T-cell (primary cell): ENCODE measurements around the gene STAT4. TPM values are rescaled to one million over a fixed set of nuclear protein-coding genes. Genes with fewer than 3 reads are reported as not detected.

Experiments used
- ATAC-seq, 4 experiments: fragments of 200-7000 bp in 3 of 4; fragments of 150-1000 bp in 1 of 4; cut with Tn5 transposase; replicated peaks in 1 of 4; 1 replicate in 3 of 4; 2 replicates in 1 of 4; pipeline ENCODE4 v1.10.0; 2021; ENCODE audit warnings: moderate library complexity in 3 of 4, mild to moderate bottlenecking in 2 of 4, moderate number of reproducible peaks in 1 of 4
- CTCF ChIA-PET, 2 donors: fragments of 300-600 bp; sonication (Branson Sonifier 250); formaldehyde crosslinking; loops; one replicate each; lab custom pipeline; 2022; ENCODE audit warnings: antibody characterized with exemption in 2 of 2; lab: Charles Lee
- POLR2A ChIA-PET, 2 donors: fragments of 300-600 bp; sonication (Branson Sonifier 250); formaldehyde crosslinking; loops; one replicate each; lab custom pipeline; 2022; ENCODE audit warnings: antibody characterized with exemption in 2 of 2; lab: Charles Lee
- DNase-seq, 35 experiments: peaks; one replicate each; pipeline versions ENCODE4 v3.0.0 to v3.0.0-alpha.2; 2013 to 2023
- H3K27ac ChIP-seq: one replicate; pipeline ENCODE4 v1.5.1; 2013; ENCODE audit warnings: low read length
- H3K27me3 ChIP-seq, 2 experiments: replicated peaks in 1 of 2; 1 replicate in 1 of 2; 2 replicates in 1 of 2; pipeline versions ENCODE4 v1.6.1 to v1.7.0; 2013; ENCODE audit warnings: low read length in 1 of 2, mixed read lengths in 1 of 2; ENCODE audit not compliant: control insufficient read depth in 2 of 2, insufficient read depth in 2 of 2; ENCODE audit errors: extremely low read depth in 1 of 2
- H3K36me3 ChIP-seq, 2 donors: 1 replicate in 1 of 2; 2 replicates in 1 of 2; pipeline versions ENCODE4 v1.6.1 to v1.7.0; 2013; ENCODE audit warnings: low read length in 1 of 2; ENCODE audit not compliant: control insufficient read depth in 2 of 2, insufficient read depth in 1 of 2; ENCODE audit errors: extremely low read depth in 1 of 2
- H3K4me1 ChIP-seq, 2 experiments: 1 replicate in 1 of 2; 2 replicates in 1 of 2; pipeline versions ENCODE4 v1.6.1 to v1.7.0; 2013; ENCODE audit warnings: low read length in 2 of 2, mixed read lengths in 1 of 2; ENCODE audit not compliant: insufficient read depth in 2 of 2, control insufficient read depth in 1 of 2; ENCODE audit errors: extremely low read depth in 1 of 2
- H3K4me3 ChIP-seq, 2 donors: 1 replicate in 1 of 2; 2 replicates in 1 of 2; pipeline versions ENCODE4 v1.5.1 to v1.7.0; 2013; ENCODE audit warnings: mild to moderate bottlenecking in 2 of 2, low read length in 1 of 2, moderate library complexity in 1 of 2; ENCODE audit not compliant: control insufficient read depth in 1 of 2; ENCODE audit errors: extremely low read depth in 1 of 2
- H3K9me3 ChIP-seq: 2 replicates; pipeline ENCODE4 v1.7.0; 2013
- H3K27ac Mint-ChIP-seq, 2 donors: one replicate each; pipeline ENCODE4 v1.8.0; 2020 to 2021; ENCODE audit warnings: mild to moderate bottlenecking in 2 of 2, mixed read lengths in 2 of 2
- H3K27me3 Mint-ChIP-seq, 2 donors: one replicate each; pipeline ENCODE4 v1.8.0; 2021 to 2022; ENCODE audit warnings: mixed read lengths in 2 of 2
- H3K36me3 Mint-ChIP-seq: one replicate; pipeline ENCODE4 v1.8.0; 2021; ENCODE audit warnings: mixed read lengths
- H3K4me1 Mint-ChIP-seq, 3 donors: one replicate each; pipeline ENCODE4 v1.8.0; 2020 to 2022; ENCODE audit warnings: mixed read lengths in 3 of 3, mild to moderate bottlenecking in 1 of 3
- H3K4me3 Mint-ChIP-seq, 3 donors: one replicate each; pipeline ENCODE4 v1.8.0; 2020 to 2022; ENCODE audit warnings: mild to moderate bottlenecking in 3 of 3, mixed read lengths in 3 of 3, moderate library complexity in 3 of 3
- H3K9me3 Mint-ChIP-seq, 3 donors: one replicate each; pipeline ENCODE4 v1.8.0; 2020 to 2022; ENCODE audit warnings: mixed read lengths in 3 of 3
- WGBS: methylation state at CpG from one replicate; pipeline ENCODE4 v1.1.5; 2013; ENCODE audit warnings: missing lambda C conversion rate; ENCODE audit not compliant: insufficient coverage; 5-methylcytosine and 5-hydroxymethylcytosine counted together
- total RNA-seq, 35 experiments: library from RNA in 6 of 35; stranded (reverse) in 6 of 35; fragments of 120-200 nt in 1 of 35; gene quantifications; one replicate each; pipeline versions ENCODE4 v1.2.1 to v1.2.4 and lab custom pipeline; 2013 to 2026

The STAT4 gene
- total RNA-seq, 5 donors from 2014 or later (not counting 1 experiment from before 2014, with no cell fraction given), result 79.5 to 141 (median 91.7) TPM

DNA sequence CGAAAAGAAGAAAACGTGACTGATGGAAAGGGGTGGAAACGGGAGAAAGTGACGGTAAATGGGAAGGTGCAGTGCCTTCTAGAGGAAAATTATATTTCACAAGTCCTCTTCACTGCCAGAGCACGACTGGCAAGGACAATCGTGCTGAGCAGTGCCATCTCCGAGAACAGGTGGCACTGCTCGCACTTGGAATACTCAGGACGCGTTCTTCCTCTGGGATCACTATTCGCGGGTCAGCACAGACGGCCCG is 137.2 kb downstream of the STAT4 start:
- no peaks in the 10 kb centered on the region for H3K27me3 ChIP-seq
- H3K27ac Mint-ChIP-seq, result no peak overlapping the region
- H3K4me1 Mint-ChIP-seq, result peaks cover 40 to 55% (median 46%) of the 10 kb centered on the region in 3 donors
- H3K4me3 Mint-ChIP-seq, result no peak overlapping the region
- ChIA-PET POLR2A (interaction anchor here in 1 of 2 donors (0.5 to 1.9 kb wide), 5 partner anchors 9 to 1234 kb away, joined by 3 to 14 read pairs (median 3); partner anchors contain the start of gene STAT4), CTCF (interaction anchor here in 1 of 2 donors (1.2 to 1.6 kb wide), 2 partner anchors 12 to 25 kb away, joined by 4 to 7 read pairs; no protein-coding TSS in a partner anchor)
- DNase-seq, result no peak
- peaks cover 39 to 45% of the 10 kb centered on the region in 2 experiments for H3K4me1 ChIP-seq
- H3K27ac ChIP-seq, result peak overlapping the region; percentile 97
- 0% methylated on average over 10 of the region's 14 CpGs for WGBS
- H3K9me3 Mint-ChIP-seq, result peaks cover 0 to 2% (median 0%) of the 10 kb centered on the region in 3 donors
- H3K36me3 Mint-ChIP-seq, result peaks cover 19% of the 10 kb centered on the region
- peak overlapping the region; percentile 78 to 99 for H3K4me3 ChIP-seq
- H3K36me3 ChIP-seq, result peaks cover 0 to 18% of the 10 kb centered on the region in 2 donors
- peak in 1 of 4 experiments; percentile 21 for ATAC-seq
- no peaks in the 10 kb centered on the region for H3K27me3 Mint-ChIP-seq
- no peaks in the 10 kb centered on the region for H3K9me3 ChIP-seq

GRCh38 chr2:191012845-191013681 is 137.7 kb downstream of the STAT4 start:
- Histone ChIP-seq H3K4me1 (peaks cover 43 to 46% of the 10 kb centered on the region in 2 experiments), H3K27ac (peak overlapping the region; percentile 97), H3K9me3 (no peaks in the 10 kb centered on the region), H3K27me3 (no peaks in the 10 kb centered on the region), H3K4me3 (peak overlapping the region; percentile 78 to 99), H3K36me3 (peaks cover 0 to 23% of the 10 kb centered on the region in 2 donors)
- no peak overlapping the region for H3K27ac Mint-ChIP-seq
- DNase-seq (peak in 1 of 35 experiments; percentile 42), ATAC-seq (peak; percentile 2 to 25 (median 14))
- POLR2A ChIA-PET, result interaction anchor here (0.5 to 1.9 kb wide), 18 partner anchors 8 to 1234 kb away, joined by 3 to 14 read pairs (median 4); partner anchors contain the start of gene GLS (in 1 of the 2)
- H3K27me3 Mint-ChIP-seq, result no peaks in the 10 kb centered on the region
- 0% methylated on average over 6 of the region's 14 CpGs for WGBS
- H3K36me3 Mint-ChIP-seq, result peaks cover 23% of the 10 kb centered on the region
- no peak overlapping the region for H3K4me3 Mint-ChIP-seq
- peaks cover 0 to 2% (median 0%) of the 10 kb centered on the region in 3 donors for H3K9me3 Mint-ChIP-seq
- peaks cover 40 to 55% (median 47%) of the 10 kb centered on the region in 3 donors for H3K4me1 Mint-ChIP-seq
- CTCF ChIA-PET, result interaction anchor here (0.5 to 1.7 kb wide), 15 partner anchors 10 to 126 kb away, joined by 3 to 7 read pairs (median 3); no protein-coding TSS in a partner anchor

DNA sequence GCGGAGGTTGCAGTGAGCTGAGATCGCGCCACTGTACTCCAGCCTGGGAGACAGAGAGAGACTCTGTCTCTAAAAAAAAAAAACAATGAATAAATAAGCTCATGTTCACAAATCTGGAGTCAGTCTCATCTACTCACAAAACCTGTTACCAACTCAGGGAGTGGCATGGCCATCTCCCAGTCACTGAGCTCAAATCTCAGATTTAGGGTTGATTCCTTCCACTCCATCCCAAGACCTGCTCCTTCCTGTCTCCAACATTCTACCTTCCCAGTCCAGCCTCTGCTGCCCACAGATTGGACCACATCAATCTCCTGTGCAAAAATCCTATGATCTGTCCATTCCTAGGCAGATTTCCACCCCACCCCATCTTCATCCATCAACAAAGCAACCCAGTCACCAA is 138.4 kb downstream of the STAT4 start:
- H3K9me3 ChIP-seq, result no peaks in the 10 kb centered on the region
- no peak for ATAC-seq
- WGBS, result no CpG with 5 or more reads among the region's 3 CpGs
- H3K36me3 Mint-ChIP-seq, result peaks cover 30% of the 10 kb centered on the region
- H3K9me3 Mint-ChIP-seq, result peaks cover 0 to 2% (median 0%) of the 10 kb centered on the region in 3 donors
- H3K27me3 Mint-ChIP-seq, result no peaks in the 10 kb centered on the region
- no peaks in the 10 kb centered on the region for H3K27me3 ChIP-seq
- no peak for DNase-seq
- H3K27ac ChIP-seq, result peak overlapping the region; percentile 97
- ChIA-PET POLR2A (interaction anchor here (0.6 to 1.9 kb wide), 17 partner anchors 8 to 555 kb away, joined by 3 to 14 read pairs (median 4); partner anchors contain the start of gene GLS (in 1 of the 2)), CTCF (interaction anchor here (0.6 to 1.7 kb wide), 15 partner anchors 10 to 92 kb away, joined by 3 to 7 read pairs (median 3); no protein-coding TSS in a partner anchor)
- H3K36me3 ChIP-seq, result peaks cover 0 to 24% of the 10 kb centered on the region in 2 donors
- H3K4me1 ChIP-seq, result peaks cover 45 to 46% of the 10 kb centered on the region in 2 experiments
- H3K27ac Mint-ChIP-seq, result no peak overlapping the region
- no peak overlapping the region for H3K4me3 Mint-ChIP-seq
- H3K4me3 ChIP-seq, result peak overlapping the region; percentile 46 to 78
- H3K4me1 Mint-ChIP-seq, result peaks cover 45 to 55% (median 51%) of the 10 kb centered on the region in 3 donors

GRCh38 chr2:191010887-191011885 is 139.6 kb downstream of the STAT4 start:
- ChIA-PET CTCF (interaction anchor here in 1 of 2 donors (1.4 kb wide), 1 partner anchor 14 kb away, joined by 5 read pairs; no protein-coding TSS in a partner anchor), POLR2A (interaction anchor here (0.5 to 1.7 kb wide), 7 partner anchors 9 to 132 kb away, joined by 3 to 6 read pairs (median 3); no protein-coding TSS in a partner anchor)
- WGBS, result 43% methylated on average over 4 of the region's 14 CpGs
- H3K4me3 ChIP-seq, result peak overlapping the region; percentile 46 to 78
- peak overlapping the region; percentile 35 for H3K27ac ChIP-seq
- Mint-ChIP-seq H3K4me1 (peaks cover 48 to 56% (median 55%) of the 10 kb centered on the region in 3 donors), H3K4me3 (no peak overlapping the region), H3K27ac (no peak overlapping the region), H3K36me3 (peaks cover 41% of the 10 kb centered on the region), H3K9me3 (peaks cover 0 to 2% (median 0%) of the 10 kb centered on the region in 3 donors), H3K27me3 (no peaks in the 10 kb centered on the region)
- ATAC-seq, result no peak
- H3K9me3 ChIP-seq, result no peaks in the 10 kb centered on the region
- H3K27me3 ChIP-seq, result no peaks in the 10 kb centered on the region
- DNase-seq, result no peak
- peaks cover under 1 to 36% of the 10 kb centered on the region in 2 donors for H3K36me3 ChIP-seq
- peaks cover 45 to 56% of the 10 kb centered on the region in 2 experiments for H3K4me1 ChIP-seq

DNA sequence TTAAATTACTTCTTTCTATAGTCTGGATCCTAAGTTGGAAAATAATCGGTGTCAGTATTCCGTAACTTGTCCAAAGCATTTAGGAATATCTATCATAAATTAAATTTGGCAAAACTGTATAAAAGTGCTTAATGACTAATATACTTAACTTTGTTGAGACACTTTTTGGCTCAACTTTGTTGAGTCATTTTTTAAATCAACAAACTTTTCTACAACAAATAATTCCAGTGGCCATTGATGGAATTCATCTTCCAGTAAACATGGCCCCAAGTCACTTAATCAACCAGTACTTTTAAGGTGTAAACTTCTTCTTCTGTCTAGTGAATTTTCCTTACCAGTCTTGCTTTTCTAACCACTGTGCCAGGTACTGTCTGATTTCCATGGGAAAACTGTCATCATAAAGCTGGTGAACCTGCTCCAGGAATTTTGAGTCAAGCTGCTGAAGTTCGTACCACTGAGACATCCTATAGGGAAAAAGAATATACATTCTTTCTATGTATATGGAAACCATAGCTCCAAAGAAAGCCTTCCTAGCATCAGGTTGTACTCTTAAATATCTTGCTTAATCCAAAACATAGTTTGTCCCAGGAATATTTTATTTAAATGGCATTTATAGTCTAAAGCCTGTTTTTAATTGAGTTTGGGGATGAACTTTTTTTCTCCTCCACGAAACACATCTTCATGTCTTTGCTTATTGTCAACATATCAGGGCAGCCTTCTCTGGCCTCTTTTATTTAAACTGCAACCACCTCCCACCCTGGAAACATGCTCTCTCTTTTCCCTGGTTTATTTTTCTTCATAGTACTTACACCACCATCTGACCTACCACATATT is 141.0 kb downstream of the STAT4 start:
- Histone ChIP-seq H3K9me3 (no peaks in the 10 kb centered on the region), H3K27me3 (no peaks in the 10 kb centered on the region), H3K36me3 (peaks cover 8 to 50% of the 10 kb centered on the region in 2 donors), H3K27ac (peak overlapping the region; percentile 39), H3K4me3 (no peak overlapping the region), H3K4me1 (peaks cover 37 to 51% of the 10 kb centered on the region in 2 experiments)
- Mint-ChIP-seq H3K4me3 (no peak overlapping the region), H3K36me3 (peaks cover 53% of the 10 kb centered on the region), H3K27ac (peak overlapping the region; percentile 48 to 80), H3K9me3 (no peaks in the 10 kb centered on the region), H3K27me3 (no peaks in the 10 kb centered on the region), H3K4me1 (peaks cover 62 to 64% (median 63%) of the 10 kb centered on the region in 3 donors)
- ATAC-seq (no peak), DNase-seq (no peak)
- 100% methylated on average over 1 of the region's 4 CpGs for WGBS
- POLR2A ChIA-PET, result no interaction called here
- CTCF ChIA-PET, result no interaction called here
